NT2/D1 (cell line): ENCODE measurements around the gene SV2B.

Source experiments
- DNase-seq: peaks from one replicate; pipeline ENCODE4 v3.0.0-alpha.2; 2011; ENCODE audit warnings: low read depth, low spot score
- H3K27me3 ChIP-seq: 2 replicates; pipeline ENCODE4 v1.6.0; 2011; ENCODE audit warnings: mild to moderate bottlenecking; ENCODE audit not compliant: insufficient read length, insufficient read depth
- H3K36me3 ChIP-seq: 2 replicates; pipeline ENCODE4 v1.6.1; 2011; ENCODE audit warnings: mild to moderate bottlenecking, low read length, mixed read lengths; ENCODE audit not compliant: insufficient read depth, insufficient read length
- H3K4me1 ChIP-seq: 2 replicates; pipeline ENCODE4 v1.5.1; 2011; ENCODE audit not compliant: insufficient read depth, insufficient read length
- H3K4me3 ChIP-seq: 2 replicates; pipeline ENCODE4 v1.5.1; 2011; ENCODE audit warnings: low read depth; ENCODE audit not compliant: insufficient read length
- H3K9ac ChIP-seq: 2 replicates; pipeline ENCODE4 v1.6.0; 2011; ENCODE audit warnings: low read depth; ENCODE audit not compliant: insufficient read length
- H3K9me3 ChIP-seq: 2 replicates; pipeline ENCODE4 v1.5.1; 2011; ENCODE audit warnings: mild to moderate bottlenecking, low read length; ENCODE audit not compliant: insufficient read depth
- SUZ12 ChIP-seq: IDR thresholded peaks from 2 replicates; pipeline ENCODE4 v1.6.1; 2011; ENCODE audit not compliant: insufficient read length, insufficient read depth; ENCODE audit errors: extremely low read depth
- YY1 ChIP-seq: IDR thresholded peaks from 2 replicates; pipeline ENCODE4 v1.6.1; 2011; ENCODE audit not compliant: insufficient read length, insufficient read depth
- ZNF274 ChIP-seq: IDR thresholded peaks from 2 replicates; pipeline ENCODE4 v1.6.1; 2011; ENCODE audit warnings: mild to moderate bottlenecking, low read depth, low read length

The SV2B gene

GRCh38 chr15:91099995-91100813, at the start of gene SV2B:
Gene SV2B, plus strand, starts transcription at chr15:91100257. Its CDS starts 126,007 bp downstream, at chr15:91226264.
- H3K4me3 ChIP-seq: peak within 1 kb of the TSS; percentile 55
- DNase-seq: no peak
- TF ChIP-seq YY1 (no peak), SUZ12 (no peak), ZNF274 (no peak)

GRCh38 chr15:91051248-91051647, 48.8 kb upstream of the SV2B start:
- Histone ChIP-seq H3K36me3 (no peaks in the 10 kb centered on the region), H3K27me3 (peaks cover 4% of the 10 kb centered on the region), H3K4me1 (no peaks in the 10 kb centered on the region), H3K9me3 (no peaks in the 10 kb centered on the region), H3K4me3 (no peak overlapping the region), H3K9ac (no peak overlapping the region)
- TF ChIP-seq YY1 (no peak), ZNF274 (no peak), SUZ12 (no peak)
- no peak for DNase-seq

More at GRCh38 chr15:91099995-91100813, at the start of gene SV2B:
- Histone ChIP-seq H3K4me1 (peaks cover 7% of the 10 kb centered on the region), H3K9me3 (no peaks in the 10 kb centered on the region), H3K36me3 (no peaks in the 10 kb centered on the region), H3K27me3 (peaks cover 67% of the 10 kb centered on the region), H3K9ac (peak within 1 kb of the TSS; percentile 69)

- Histone ChIP-seq H3K9me3 (no peaks in the 10 kb centered on the region), H3K4me1 (no peaks in the 10 kb centered on the region), H3K4me3 (no peak overlapping the region), H3K36me3 (no peaks in the 10 kb centered on the region), H3K27me3 (no peaks in the 10 kb centered on the region), H3K9ac (no peak overlapping the region)
- TF ChIP-seq ZNF274: no peak
- TF ChIP-seq SUZ12: no peak
- TF ChIP-seq YY1: no peak
- DNase-seq: no peak
These were observed 45.2 kb upstream of the SV2B start for GRCh38 chr15:91054816-91055215.

GRCh38 chr15:91055548-91056331, 44.3 kb upstream of the SV2B start:
- no peaks in the 10 kb centered on the region for H3K4me1 ChIP-seq
- no peak for TF ChIP-seq ZNF274
- TF ChIP-seq SUZ12: no peak
- no peak for TF ChIP-seq YY1
- no peaks in the 10 kb centered on the region for H3K9me3 ChIP-seq
- H3K27me3 ChIP-seq: no peaks in the 10 kb centered on the region
- no peaks in the 10 kb centered on the region for H3K36me3 ChIP-seq
- DNase-seq: peak; percentile 63
- H3K4me3 ChIP-seq: no peak overlapping the region
- no peak overlapping the region for H3K9ac ChIP-seq

- DNase-seq: no peak
- Histone ChIP-seq H3K9me3 (peaks cover 18% of the 10 kb centered on the region), H3K4me3 (no peak overlapping the region), H3K9ac (no peak overlapping the region), H3K4me1 (no peaks in the 10 kb centered on the region), H3K27me3 (no peaks in the 10 kb centered on the region), H3K36me3 (no peaks in the 10 kb centered on the region)
- TF ChIP-seq YY1 (no peak), SUZ12 (no peak), ZNF274 (no peak)
These were observed 38.8 kb upstream of the SV2B start for GRCh38 chr15:91061230-91061629.

GRCh38 chr15:91061997-91062396, 38.1 kb upstream of the SV2B start:
- no peaks in the 10 kb centered on the region for H3K36me3 ChIP-seq
- H3K4me1 ChIP-seq: no peaks in the 10 kb centered on the region
- peaks cover 18% of the 10 kb centered on the region for H3K9me3 ChIP-seq
- no peak overlapping the region for H3K4me3 ChIP-seq
- DNase-seq: no peak
- TF ChIP-seq ZNF274: no peak
- no peak for TF ChIP-seq YY1
- H3K9ac ChIP-seq: no peak overlapping the region
- H3K27me3 ChIP-seq: no peaks in the 10 kb centered on the region

GRCh38 chr15:91065505-91065904, 34.6 kb upstream of the SV2B start:
- no peak for TF ChIP-seq ZNF274
- Histone ChIP-seq H3K27me3 (no peaks in the 10 kb centered on the region), H3K4me3 (no peak overlapping the region), H3K9me3 (peaks cover 18% of the 10 kb centered on the region), H3K4me1 (no peaks in the 10 kb centered on the region), H3K9ac (no peak overlapping the region), H3K36me3 (no peaks in the 10 kb centered on the region)
- DNase-seq: no peak
